Breast epithelium (tissue), 4 donors: ENCODE measurements around the gene KDM4C. TPM values are rescaled to one million over a fixed set of nuclear protein-coding genes. Genes with fewer than 3 reads are reported as not detected.

Experiments
- DNase-seq, 2 donors: peaks; one replicate each; pipeline ENCODE4 v3.0.0-alpha.2; 2019; ENCODE audit warnings: low spot score in 2 of 2
- H3K27ac ChIP-seq, 2 donors: fragments of 200-600 bp; sonication (generic) in 1 of 2; one replicate each; pipeline ENCODE4 v1.5.1; 2016 to 2019; ENCODE audit warnings: mild to moderate bottlenecking in 1 of 2
- H3K27me3 ChIP-seq, 2 donors: fragments of 200-600 bp; sonication (generic) in 1 of 2; one replicate each; pipeline versions ENCODE4 v1.5.1 to v1.6.0; 2017 to 2019; ENCODE audit warnings: control low read depth in 1 of 2, mild to moderate bottlenecking in 1 of 2
- H3K36me3 ChIP-seq: fragments of 200-600 bp; one replicate; pipeline ENCODE4 v1.5.1; 2019
- H3K4me1 ChIP-seq, 2 donors: fragments of 200-600 bp; sonication (generic); one replicate each; pipeline ENCODE4 v1.5.1; 2016 to 2019; ENCODE audit warnings: control low read depth in 1 of 2
- H3K4me3 ChIP-seq, 3 donors: fragments of 200-600 bp; sonication (generic); 1 replicate in 2 of 3; 2 replicates in 1 of 3; pipeline ENCODE4 v1.5.1; 2016 to 2019; ENCODE audit warnings: mild to moderate bottlenecking in 3 of 3, moderate library complexity in 2 of 3
- H3K9me3 ChIP-seq, 2 donors: fragments of 200-600 bp; sonication (generic) in 1 of 2; one replicate each; pipeline ENCODE4 v1.5.1; 2016 to 2019; ENCODE audit warnings: control low read depth in 1 of 2
- POLR2A ChIP-seq: fragments of 450-650 bp; IDR thresholded peaks from one replicate; pipeline ENCODE4 v1.6.1; 2016; ENCODE audit warnings: antibody characterized with exemption, mild to moderate bottlenecking, moderate library complexity
- POLR2AphosphoS5 ChIP-seq, 3 donors: sonication (generic); formaldehyde crosslinking; IDR thresholded peaks; one replicate each; pipeline ENCODE4 v1.6.1; 2017; ENCODE audit warnings: antibody characterized with exemption in 3 of 3
- intact Hi-C: fragments of 100-400 bp; cut with DNase I; formaldehyde crosslinking; loops from one replicate; pipeline ENCODE4 v1.15.1; 2023; ENCODE audit warnings: low total_unique reads
- total RNA-seq, 3 donors: library from RNA; depleted of rRNA; stranded (reverse); fragments of >200 nt; gene quantifications; one replicate each; pipeline ENCODE4 v1.1.0, GENCODE V29; 2016
- TF ChIP-seq, protein P1 (sequence below), 3 donors: fragments of 450-650 bp; IDR thresholded peaks; one replicate each; pipeline ENCODE4 v1.5.1; 2016 to 2017; ENCODE audit warnings: antibody characterized with exemption in 3 of 3, mild to moderate bottlenecking in 3 of 3, moderate library complexity in 3 of 3

Gene KDM4C
- total RNA-seq, 3 donors from 2014 or later = 37.8 to 80.9 (median 60.0) TPM

DNA sequence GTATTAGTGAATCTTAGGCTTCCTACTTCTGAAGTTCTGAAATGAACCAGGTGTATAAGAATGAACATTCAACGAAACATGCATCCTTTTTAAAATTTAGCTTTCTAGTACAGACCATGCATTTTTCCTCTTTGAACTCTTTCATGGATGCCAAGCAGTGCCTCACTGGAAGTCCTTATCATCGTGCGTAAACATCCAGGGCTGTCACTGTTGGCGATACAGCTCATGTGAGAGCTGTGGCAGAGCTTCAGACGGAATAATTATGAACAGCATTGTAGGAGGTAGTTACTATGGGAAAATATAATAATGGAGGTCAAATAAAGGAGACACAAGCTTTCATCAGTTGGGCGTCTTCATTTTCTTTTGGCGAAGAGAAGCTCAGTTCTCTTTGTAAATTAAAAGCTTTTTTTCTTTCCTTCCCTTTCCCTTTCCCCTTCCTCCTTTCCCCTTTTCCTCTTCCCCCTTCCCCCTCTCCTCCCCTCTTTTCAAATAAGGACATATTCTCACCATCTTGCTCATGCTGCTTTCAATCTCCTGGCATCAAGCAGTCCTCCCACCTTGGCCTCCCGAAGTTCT is 167.3 kb downstream of the KDM4C start:
- no peak overlapping the region for H3K4me3 ChIP-seq
- H3K4me1 ChIP-seq = no peaks in the 10 kb centered on the region
- H3K36me3 ChIP-seq = no peaks in the 10 kb centered on the region
- H3K9me3 ChIP-seq = no peaks in the 10 kb centered on the region
- no peak for DNase-seq
- TF ChIP-seq POLR2AphosphoS5 (IDR thresholded peaks at IDR 0.05) (no peak), POLR2A (no peak)
- TF ChIP-seq, protein P1, sequence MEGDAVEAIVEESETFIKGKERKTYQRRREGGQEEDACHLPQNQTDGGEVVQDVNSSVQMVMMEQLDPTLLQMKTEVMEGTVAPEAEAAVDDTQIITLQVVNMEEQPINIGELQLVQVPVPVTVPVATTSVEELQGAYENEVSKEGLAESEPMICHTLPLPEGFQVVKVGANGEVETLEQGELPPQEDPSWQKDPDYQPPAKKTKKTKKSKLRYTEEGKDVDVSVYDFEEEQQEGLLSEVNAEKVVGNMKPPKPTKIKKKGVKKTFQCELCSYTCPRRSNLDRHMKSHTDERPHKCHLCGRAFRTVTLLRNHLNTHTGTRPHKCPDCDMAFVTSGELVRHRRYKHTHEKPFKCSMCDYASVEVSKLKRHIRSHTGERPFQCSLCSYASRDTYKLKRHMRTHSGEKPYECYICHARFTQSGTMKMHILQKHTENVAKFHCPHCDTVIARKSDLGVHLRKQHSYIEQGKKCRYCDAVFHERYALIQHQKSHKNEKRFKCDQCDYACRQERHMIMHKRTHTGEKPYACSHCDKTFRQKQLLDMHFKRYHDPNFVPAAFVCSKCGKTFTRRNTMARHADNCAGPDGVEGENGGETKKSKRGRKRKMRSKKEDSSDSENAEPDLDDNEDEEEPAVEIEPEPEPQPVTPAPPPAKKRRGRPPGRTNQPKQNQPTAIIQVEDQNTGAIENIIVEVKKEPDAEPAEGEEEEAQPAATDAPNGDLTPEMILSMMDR (IDR thresholded peaks at IDR 0.05) = no peak
- H3K27me3 ChIP-seq = no peaks in the 10 kb centered on the region
- H3K27ac ChIP-seq = no peak overlapping the region
- intact Hi-C loops = no loop called here

GRCh38 chr9:6925836-6926235 is 168.1 kb downstream of the KDM4C start:
- H3K4me1 ChIP-seq = no peaks in the 10 kb centered on the region
- DNase-seq = no peak
- H3K4me3 ChIP-seq = no peak overlapping the region
- no peaks in the 10 kb centered on the region for H3K27me3 ChIP-seq
- intact Hi-C loops = no loop called here
- H3K9me3 ChIP-seq = no peaks in the 10 kb centered on the region
- TF ChIP-seq POLR2AphosphoS5 (IDR thresholded peaks at IDR 0.05) (no peak), POLR2A (no peak)
- no peaks in the 10 kb centered on the region for H3K36me3 ChIP-seq
- no peak overlapping the region for H3K27ac ChIP-seq

- TF ChIP-seq POLR2A (no peak), POLR2AphosphoS5 (IDR thresholded peaks at IDR 0.05) (no peak)
- TF ChIP-seq, protein P1 (IDR thresholded peaks at IDR 0.05) = no peak
- Histone ChIP-seq H3K4me1 (no peaks in the 10 kb centered on the region), H3K4me3 (no peak overlapping the region), H3K9me3 (no peaks in the 10 kb centered on the region), H3K27me3 (no peaks in the 10 kb centered on the region), H3K27ac (no peak overlapping the region), H3K36me3 (no peaks in the 10 kb centered on the region)
- intact Hi-C loops = no loop called here
- DNase-seq = no peak
Measured at GRCh38 chr9:6926436-6926835, 168.7 kb downstream of the KDM4C start.

GRCh38 chr9:6927838-6928237 is 170.1 kb downstream of the KDM4C start:
- Histone ChIP-seq H3K27ac (no peak overlapping the region), H3K9me3 (no peaks in the 10 kb centered on the region), H3K27me3 (no peaks in the 10 kb centered on the region), H3K4me1 (no peaks in the 10 kb centered on the region), H3K36me3 (no peaks in the 10 kb centered on the region), H3K4me3 (no peak overlapping the region)
- DNase-seq = no peak
- intact Hi-C loops = no loop called here
- TF ChIP-seq POLR2AphosphoS5 (IDR thresholded peaks at IDR 0.05) (no peak), POLR2A (no peak)
- TF ChIP-seq, protein P1 (IDR thresholded peaks at IDR 0.05) = no peak

GRCh38 chr9:6928863-6929262 is 171.1 kb downstream of the KDM4C start:
- TF ChIP-seq POLR2AphosphoS5 (IDR thresholded peaks at IDR 0.05) (no peak), POLR2A (no peak)
- TF ChIP-seq, protein P1 (IDR thresholded peaks at IDR 0.05) = no peak
- no peaks in the 10 kb centered on the region for H3K4me1 ChIP-seq
- no peak overlapping the region for H3K27ac ChIP-seq
- H3K4me3 ChIP-seq = no peak overlapping the region
- no peaks in the 10 kb centered on the region for H3K9me3 ChIP-seq
- intact Hi-C loops = no loop called here
- DNase-seq = no peak
- no peaks in the 10 kb centered on the region for H3K36me3 ChIP-seq
- H3K27me3 ChIP-seq = no peaks in the 10 kb centered on the region
